ENCODE measurements around the gene KSR2. TPM values are rescaled to one million over a fixed set of nuclear protein-coding genes. Genes with fewer than 3 reads are reported as not detected.

KSR2 gene
- total RNA-seq, 1 experiment from 2014 or later: 2.0 TPM

DNA sequence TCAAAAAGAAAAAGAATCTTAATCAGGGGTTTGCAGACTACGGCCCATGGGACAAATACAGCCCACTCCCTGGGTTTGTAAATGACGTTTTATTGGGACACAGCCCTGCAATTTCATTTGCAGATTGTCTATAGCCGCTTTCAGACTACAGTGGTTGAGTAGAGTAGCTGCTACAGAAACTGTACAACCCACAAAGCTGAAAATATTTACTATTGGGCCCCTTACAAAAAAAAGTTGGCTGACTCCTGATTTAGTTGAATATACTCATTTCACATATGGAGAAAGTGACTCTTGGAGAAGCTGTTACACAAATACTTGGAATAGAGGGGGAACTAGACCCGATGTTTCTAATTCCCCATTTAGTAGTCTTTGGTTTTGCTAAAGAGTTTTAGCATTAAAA, 444.8 kb downstream of the KSR2 start:
- no peak overlapping the region for H3K4me2 ChIP-seq
- POLR2A ChIA-PET (ENCODE audit: unreplicated experiment): no interaction called here
- H3K9me3 ChIP-seq (ENCODE audit: insufficient read depth, low read depth): no peaks in the 10 kb centered on the region
- H2AFZ ChIP-seq: no peak overlapping the region
- TF ChIP-seq CTCF (conservative IDR thresholded peaks at IDR 0.05) (no peak), EZH2 (IDR thresholded peaks at IDR 0.05; ENCODE audit: low read depth) (no peak)
- H3K36me3 ChIP-seq (ENCODE audit: low read depth): no peaks in the 10 kb centered on the region
- no peaks in the 10 kb centered on the region for H3K9me2 ChIP-seq (ENCODE audit: insufficient read depth)
- H3F3A ChIP-seq (ENCODE audit: insufficient read depth, low read depth): no peaks in the 10 kb centered on the region
- CTCF ChIA-PET: no interaction called here
- BruUV-seq (replicated peaks): no TSS peak
- H3K79me2 ChIP-seq (ENCODE audit: low read depth): no peaks in the 10 kb centered on the region
- H3K4me1 ChIP-seq (replicated peaks; ENCODE audit: insufficient read depth): no peaks in the 10 kb centered on the region
- H4K20me1 ChIP-seq (ENCODE audit: insufficient read depth): no peaks in the 10 kb centered on the region
- H3K27ac ChIP-seq: no peak overlapping the region
- H3K4me3 ChIP-seq: no peak overlapping the region
- no peak for DNase-seq
- intact Hi-C loops (cut with micrococcal nuclease; ENCODE audit: unreplicated experiment): no loop called here
- H3K27me3 ChIP-seq (ENCODE audit: insufficient read depth, low read depth): peaks cover 24% of the 10 kb centered on the region; the same call in 1 of the 2 replicates

- TF ChIP-seq CTCF (conservative IDR thresholded peaks at IDR 0.05): no peak
- TF ChIP-seq EZH2 (IDR thresholded peaks at IDR 0.05; ENCODE audit: low read depth): no peak
- POLR2A ChIA-PET (ENCODE audit: unreplicated experiment): no interaction called here
These were observed 446.2 kb downstream of the KSR2 start for GRCh38 chr12:117522559-117522958.

GRCh38 chr12:117521867-117522266, 446.9 kb downstream of the KSR2 start:
- Histone ChIP-seq H3K79me2 (ENCODE audit: low read depth) (no peaks in the 10 kb centered on the region), H4K20me1 (ENCODE audit: insufficient read depth) (no peaks in the 10 kb centered on the region), H3K9me3 (ENCODE audit: insufficient read depth, low read depth) (no peaks in the 10 kb centered on the region), H2AFZ (no peak overlapping the region), H3K27me3 (ENCODE audit: insufficient read depth, low read depth) (peaks cover 42% of the 10 kb centered on the region), H3K9me2 (ENCODE audit: insufficient read depth) (no peaks in the 10 kb centered on the region), H3K27ac (no peak overlapping the region), H3F3A (ENCODE audit: insufficient read depth, low read depth) (no peaks in the 10 kb centered on the region), H3K36me3 (ENCODE audit: low read depth) (no peaks in the 10 kb centered on the region), H3K4me2 (no peak overlapping the region), H3K4me1 (replicated peaks; ENCODE audit: insufficient read depth) (no peaks in the 10 kb centered on the region), H3K4me3 (no peak overlapping the region)
- no TSS peak for BruUV-seq (replicated peaks)
- ChIA-PET POLR2A (ENCODE audit: unreplicated experiment) (no interaction called here), CTCF (no interaction called here)
- no peak for TF ChIP-seq EZH2 (IDR thresholded peaks at IDR 0.05; ENCODE audit: low read depth)
- no peak for TF ChIP-seq CTCF (conservative IDR thresholded peaks at IDR 0.05)
- intact Hi-C loops (cut with micrococcal nuclease; ENCODE audit: unreplicated experiment): no loop called here
- no peak for DNase-seq

More at GRCh38 chr12:117522559-117522958, 446.2 kb downstream of the KSR2 start:
- no peaks in the 10 kb centered on the region for H3K36me3 ChIP-seq (ENCODE audit: low read depth)
- no peak overlapping the region for H2AFZ ChIP-seq
- H3F3A ChIP-seq (ENCODE audit: insufficient read depth, low read depth): no peaks in the 10 kb centered on the region
- H3K4me1 ChIP-seq (replicated peaks; ENCODE audit: insufficient read depth): no peaks in the 10 kb centered on the region
- H3K9me3 ChIP-seq (ENCODE audit: insufficient read depth, low read depth): no peaks in the 10 kb centered on the region
- H3K9me2 ChIP-seq (ENCODE audit: insufficient read depth): no peaks in the 10 kb centered on the region
- intact Hi-C loops (cut with micrococcal nuclease; ENCODE audit: unreplicated experiment): no loop called here
- BruUV-seq (replicated peaks): no TSS peak
- no peak overlapping the region for H3K4me3 ChIP-seq
- no peak for DNase-seq
- CTCF ChIA-PET: no interaction called here
- no peaks in the 10 kb centered on the region for H4K20me1 ChIP-seq (ENCODE audit: insufficient read depth)
- no peaks in the 10 kb centered on the region for H3K79me2 ChIP-seq (ENCODE audit: low read depth)
- H3K27me3 ChIP-seq (ENCODE audit: insufficient read depth, low read depth): peaks cover 36% of the 10 kb centered on the region
- H3K27ac ChIP-seq: no peak overlapping the region
- H3K4me2 ChIP-seq: no peak overlapping the region
